GM18909 (cell line): ENCODE results near the gene SYT17.

ENCODE experiments used
- ATAC-seq: cut with Tn5 transposase; IDR thresholded peaks from one replicate; pipeline ENCODE4 v1.9.1; 2021; ENCODE audit warnings: mild to moderate bottlenecking; ENCODE audit not compliant: unreplicated experiment, poor library complexity

Gene SYT17

DNA sequence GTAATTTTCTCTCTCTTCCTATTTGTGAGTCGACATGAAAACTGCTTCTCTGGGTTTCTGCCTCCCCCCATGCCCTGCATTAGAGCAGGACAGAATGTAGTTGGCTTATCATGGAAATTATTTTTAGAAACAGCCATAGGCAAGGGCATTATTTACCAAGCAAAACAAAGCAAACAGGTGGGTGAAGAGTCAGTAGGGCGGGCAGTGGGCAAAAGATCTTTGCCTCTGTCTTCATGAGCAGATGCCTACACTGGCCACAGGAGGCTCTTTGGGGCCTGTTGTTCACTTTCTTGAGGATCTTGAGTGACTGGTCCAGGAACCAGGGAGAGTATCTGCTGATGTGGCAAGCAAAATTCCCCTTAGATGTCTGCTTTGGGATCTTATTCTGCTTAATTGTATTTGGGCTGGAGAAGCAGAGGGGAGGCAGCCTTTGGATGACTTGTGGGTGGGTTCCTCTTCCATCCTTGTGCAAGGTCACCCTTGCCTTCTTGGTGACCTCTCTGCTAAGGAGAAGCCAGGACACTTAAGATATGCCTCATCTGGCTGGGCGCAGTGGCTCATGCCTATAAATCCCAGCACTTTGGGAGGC is 75.0 kb downstream of the SYT17 start:
- no peak for ATAC-seq

GRCh38 chr16:19245326-19245925 is 77.4 kb downstream of the SYT17 start:
- no peak for ATAC-seq

GRCh38 chr16:19252904-19253303 is 84.9 kb downstream of the SYT17 start:
- ATAC-seq: no peak

DNA sequence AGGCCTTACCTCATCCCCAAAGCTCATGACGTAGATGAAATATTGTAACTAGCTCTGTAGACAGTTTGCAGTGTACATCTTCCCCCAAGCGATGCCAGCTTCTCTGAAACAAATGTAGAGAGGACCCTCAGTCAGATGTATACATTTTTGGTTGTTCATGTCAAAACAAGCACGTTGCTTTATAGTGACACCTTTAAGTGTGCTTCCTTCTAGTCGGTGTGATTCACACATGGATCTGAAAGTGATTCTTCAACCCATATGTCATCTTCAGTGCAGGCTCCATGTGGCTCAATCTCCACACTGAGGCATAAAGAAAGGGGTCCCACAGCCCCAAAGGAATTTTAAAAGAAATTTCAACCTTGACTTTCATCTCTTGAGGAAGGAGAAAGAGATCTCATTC is 86.6 kb downstream of the SYT17 start:
- ATAC-seq: no peak

GRCh38 chr16:19264123-19264673 is 96.2 kb downstream of the SYT17 start:
- no peak for ATAC-seq

GRCh38 chr16:19265380-19265930 is 97.4 kb downstream of the SYT17 start:
- no peak for ATAC-seq

GRCh38 chr16:19266774-19267173 is 98.7 kb downstream of the SYT17 start:
- ATAC-seq: no peak

GRCh38 chr16:19269098-19269497 is 101.1 kb downstream of the SYT17 start:
- no peak for ATAC-seq

GRCh38 chr16:19274165-19274797 is 106.2 kb downstream of the SYT17 start:
- ATAC-seq: no peak

GRCh38 chr16:19278403-19278802 is 110.4 kb downstream of the SYT17 start:
- no peak for ATAC-seq

GRCh38 chr16:19281246-19281645 is 113.2 kb downstream of the SYT17 start:
- no peak for ATAC-seq

- no peak for ATAC-seq
These were observed 114.1 kb downstream of the SYT17 start for GRCh38 chr16:19282101-19282500.

- ATAC-seq: no peak
These were observed 115.6 kb downstream of the SYT17 start for GRCh38 chr16:19283637-19284036.

DNA sequence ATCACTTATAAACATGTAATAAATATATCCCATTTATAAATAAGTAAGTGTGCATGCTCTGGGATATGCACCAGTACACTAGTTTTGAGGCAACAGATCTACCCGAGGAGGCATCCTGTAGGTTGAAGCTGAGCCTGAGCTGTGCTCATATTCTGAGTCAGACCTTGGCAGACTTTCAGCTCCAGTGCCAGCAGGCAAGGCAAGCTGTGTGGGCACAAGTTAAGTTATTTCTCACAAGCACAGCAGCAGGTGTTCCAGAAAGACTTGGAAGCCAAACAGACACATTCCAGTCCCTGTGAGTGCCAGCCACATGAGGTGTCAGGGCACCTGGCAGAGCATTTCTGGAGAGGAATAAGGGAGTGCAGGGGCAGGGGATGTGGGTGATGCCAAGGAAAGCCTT is 116.2 kb downstream of the SYT17 start:
- ATAC-seq: no peak

- no peak for ATAC-seq
These were observed 117.4 kb downstream of the SYT17 start, which contains the start of gene CLEC19A for GRCh38 chr16:19285431-19285830. TSS of gene CLEC19A (plus strand) at chr16:19285731. CDS start at chr16:19285852, 121 bp downstream.

GRCh38 chr16:19286827-19287226 is 118.8 kb downstream of the SYT17 start:
- ATAC-seq: no peak

- ATAC-seq: no peak
These were observed 119.2 kb downstream of the SYT17 start for GRCh38 chr16:19287241-19287640.

DNA sequence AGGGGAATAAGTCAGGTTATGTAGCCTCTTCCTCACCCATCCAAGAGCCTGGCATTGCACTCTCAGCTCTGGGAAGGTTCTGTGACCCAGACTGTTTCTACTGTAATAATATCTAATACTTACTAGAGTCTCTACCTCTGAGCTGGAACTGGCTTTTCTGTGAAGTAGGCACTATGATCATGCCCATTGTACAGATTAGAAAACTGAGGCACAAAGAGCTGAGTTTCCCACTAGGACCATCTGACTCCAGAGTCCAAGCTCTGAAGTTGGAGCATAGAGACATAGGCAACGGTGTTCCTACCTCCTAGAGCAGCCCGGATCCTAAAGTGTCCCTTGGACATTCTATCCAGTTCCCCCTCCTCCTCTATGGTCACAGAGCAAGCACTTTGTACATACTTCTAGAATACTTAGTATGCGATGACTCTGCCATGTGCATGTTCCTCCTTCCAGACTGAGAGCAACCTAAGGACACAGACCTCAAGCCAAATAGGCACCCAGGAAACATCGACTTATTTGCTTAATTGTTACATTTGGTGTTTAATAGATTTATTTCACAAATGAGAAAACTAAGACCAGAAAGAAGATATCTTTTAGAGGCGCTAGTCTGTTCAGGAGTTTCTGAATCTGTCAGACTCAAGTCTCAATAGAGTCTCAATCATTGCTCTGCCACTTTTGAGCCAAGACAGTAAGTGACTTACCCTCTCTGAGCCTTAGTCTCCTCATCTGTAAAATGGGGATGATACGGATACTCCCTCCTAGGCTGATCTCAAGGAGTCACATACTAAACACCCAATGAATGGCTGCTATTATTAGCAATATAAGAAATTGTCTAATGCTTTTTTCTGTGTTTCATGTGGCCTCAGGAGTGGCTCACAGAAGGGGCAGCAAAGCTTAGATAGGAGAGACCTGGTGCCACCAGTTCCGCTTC is 121.1 kb downstream of the SYT17 start:
- no peak for ATAC-seq

DNA sequence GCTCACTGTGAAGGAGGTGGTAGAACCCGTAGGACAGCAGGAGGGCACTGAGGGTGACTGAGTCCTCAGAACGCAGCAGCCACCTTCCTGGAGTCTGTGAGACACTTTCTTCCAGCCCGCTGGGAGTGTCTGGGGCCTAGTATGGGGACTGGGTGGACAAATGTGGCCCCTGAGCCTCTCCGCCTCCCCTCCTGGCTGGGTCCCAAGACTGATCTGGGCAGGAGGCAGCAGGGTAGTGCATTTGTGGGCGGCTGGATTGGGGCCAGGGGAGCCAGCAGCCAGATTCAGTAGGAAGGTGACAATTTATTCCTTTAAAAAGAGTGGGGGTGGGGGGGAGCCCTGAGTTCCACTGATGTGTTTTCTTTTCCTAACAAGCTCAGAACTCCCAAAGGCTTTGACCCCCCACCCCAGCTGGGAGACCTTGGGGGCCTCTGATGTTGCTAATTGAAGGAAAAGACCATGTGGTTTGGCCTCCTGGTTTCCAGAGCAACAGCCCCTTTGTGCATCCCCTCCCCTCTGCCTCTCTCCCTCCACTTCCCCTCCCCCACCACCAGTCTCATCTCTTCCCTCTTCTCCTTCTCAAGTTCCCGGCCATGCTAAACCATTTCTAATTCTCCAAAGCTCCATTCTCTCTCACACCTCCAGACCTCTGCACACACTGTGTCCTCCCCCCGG is 121.9 kb downstream of the SYT17 start:
- no peak for ATAC-seq

DNA sequence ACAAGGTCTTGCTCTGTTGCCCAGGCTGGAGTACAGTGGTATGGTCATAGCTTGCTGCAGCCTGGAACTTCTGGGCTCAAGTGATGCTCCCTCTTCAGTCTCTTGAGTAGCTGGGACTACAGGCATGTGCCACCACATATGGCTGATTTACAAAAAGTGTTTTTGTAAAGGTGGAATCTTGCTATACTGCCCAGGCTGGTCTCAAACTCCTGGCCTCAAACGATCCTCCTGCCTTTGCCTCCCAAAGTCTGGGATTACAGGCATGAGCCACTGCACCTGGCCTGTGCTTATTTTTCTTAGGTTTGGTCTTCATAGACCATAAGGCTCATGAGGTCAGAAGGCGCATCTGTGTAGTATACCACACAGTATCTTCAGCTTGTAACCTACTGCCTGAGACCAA is 122.8 kb downstream of the SYT17 start:
- ATAC-seq: no peak
